K562 (cell line): ENCODE data around the gene FEN1. TPM values are rescaled to one million over a fixed set of nuclear protein-coding genes. Genes with fewer than 3 reads are reported as not detected.

ENCODE experiments used
- BRCA1 ChIP-seq, 2 experiments: fragments of 450-650 bp in 1 of 2; sonication (generic) in 1 of 2; formaldehyde crosslinking in 1 of 2; IDR thresholded peaks; 2 replicates each; pipeline versions ENCODE4 v1.5.0 to v1.6.1; 2017 to 2020; ENCODE audit warnings: mild to moderate bottlenecking in 1 of 2, missing genetic modification reagents in 1 of 2
- CREB3 ChIP-seq: fragments of 450-650 bp; conservative IDR thresholded peaks from 2 replicates; pipeline ENCODE4 v1.6.1; 2016; ENCODE audit warnings: missing genetic modification characterization, low read depth, mild to moderate bottlenecking, missing compliant biosample characterization, moderate library complexity
- DNMT1 ChIP-seq: fragments of 450-650 bp; IDR thresholded peaks from 2 replicates; pipeline ENCODE4 v1.6.1; 2016; ENCODE audit warnings: antibody characterized with exemption, mild to moderate bottlenecking
- HDAC1 ChIP-seq, 2 experiments: fragments of 450-650 bp; IDR thresholded peaks; 2 replicates each; pipeline ENCODE4 v1.6.1; 2016 to 2017; ENCODE audit warnings: inconsistent platforms in 1 of 2, mild to moderate bottlenecking in 1 of 2, moderate library complexity in 1 of 2
- HEY1 ChIP-seq: fragments of 250-450 bp; sonication (Bioruptor Pico); IDR thresholded peaks from 2 replicates; pipeline ENCODE4 v1.5.0; 2020; ENCODE audit warnings: mild to moderate bottlenecking, moderate library complexity, borderline replicate concordance
- IRF1 ChIP-seq: sonication (generic); formaldehyde crosslinking; IDR thresholded peaks from 2 replicates; pipeline ENCODE4 v1.8.0; 2022; ENCODE audit warnings: missing genetic modification reagents, mild to moderate bottlenecking, borderline replicate concordance
- LEF1 ChIP-seq: fragments of 450-650 bp; IDR thresholded peaks from 2 replicates; pipeline ENCODE4 v1.6.1; 2016; ENCODE audit warnings: mild to moderate bottlenecking
- MAX ChIP-seq: sonication (generic); formaldehyde crosslinking; IDR thresholded peaks from 2 replicates; pipeline ENCODE4 v1.9.0; 2022; ENCODE audit warnings: mild to moderate bottlenecking, missing genetic modification reagents
- MEF2D ChIP-seq: conservative IDR thresholded peaks from 2 replicates; pipeline ENCODE4 v1.6.1; 2016; ENCODE audit warnings: low read depth, missing genetic modification characterization, missing compliant biosample characterization
- MEIS2 ChIP-seq: fragments of 450-650 bp; IDR thresholded peaks from 2 replicates; pipeline ENCODE4 v1.6.1; 2014; ENCODE audit warnings: mild to moderate bottlenecking; ENCODE audit not compliant: partially characterized antibody
- NFE2 ChIP-seq: IDR thresholded peaks from 2 replicates; pipeline ENCODE4 v1.6.1; 2014; ENCODE audit warnings: antibody characterized with exemption, low read depth
- PREB ChIP-seq: sonication (generic); formaldehyde crosslinking; IDR thresholded peaks from 2 replicates; pipeline ENCODE4 v1.8.1; 2023; ENCODE audit warnings: mild to moderate bottlenecking, missing genetic modification reagents
- RAD51 ChIP-seq: fragments of 450-650 bp; IDR thresholded peaks from 2 replicates; pipeline ENCODE4 v1.7.1; 2016; ENCODE audit warnings: low read depth, mild to moderate bottlenecking, borderline replicate concordance
- RNF2 ChIP-seq: sonication (generic); IDR thresholded peaks from 2 replicates; pipeline ENCODE4 v1.6.1; 2016
- SMAD2 ChIP-seq: fragments of 150-350 bp; IDR thresholded peaks from 2 replicates; pipeline ENCODE4 v1.6.1; 2014; ENCODE audit warnings: low read depth, mild to moderate bottlenecking, low read length
- THRAP3 ChIP-seq: fragments of 450-650 bp; IDR thresholded peaks from 2 replicates; pipeline ENCODE4 v1.6.1; 2016; ENCODE audit warnings: mild to moderate bottlenecking, inconsistent platforms, borderline replicate concordance
- TRIM28 ChIP-seq: fragments of 450-650 bp; IDR thresholded peaks from 2 replicates; pipeline ENCODE4 v1.6.1; 2017
- ZBTB5 ChIP-seq: fragments of 450-650 bp; IDR thresholded peaks from 2 replicates; pipeline ENCODE4 v1.6.1; 2017; ENCODE audit warnings: antibody characterized with exemption
- ZBTB7A ChIP-seq: IDR thresholded peaks from 2 replicates; pipeline ENCODE4 v1.6.1; 2011; ENCODE audit warnings: low read depth, mild to moderate bottlenecking, low read length, moderate library complexity, borderline replicate concordance; ENCODE audit not compliant: control insufficient read depth
- ZNF263 ChIP-seq: sonication (generic); formaldehyde crosslinking; IDR thresholded peaks from 2 replicates; pipeline ENCODE4 v1.8.0; 2022; ENCODE audit warnings: mild to moderate bottlenecking, missing genetic modification reagents, borderline replicate concordance
- ZNF561 ChIP-seq: fragments of 450-650 bp; formaldehyde crosslinking; conservative IDR thresholded peaks from 2 replicates; pipeline ENCODE4 v1.4.0; 2020; ENCODE audit warnings: mild to moderate bottlenecking, moderate library complexity
- polyA plus RNA-seq, 8 experiments: library from polyadenylated mRNA; depleted of rRNA in 4 of 8; stranded (reverse) in 5 of 8; unstranded in 3 of 8; fragments of >200 nt; fragmentation: Nextera tagmentation in 2 of 8; fragmentation: Illumina TruSeq in 1 of 8; extraction: Ambion mirVana in 2 of 8; extraction: Trizol in 1 of 8; gene quantifications; 2 replicates each; pipeline versions ENCODE4 v1.2.1 to v1.2.3, GENCODE V29; 2011 to 2014; ENCODE audit warnings: inconsistent platforms in 1 of 8, missing spikeins in 1 of 8
- total RNA-seq, 7 experiments: library from RNA; depleted of rRNA in 6 of 7; stranded (reverse); fragments of >200 nt in 6 of 7; fragmentation: Illumina TruSeq in 2 of 7; extraction: Trizol in 2 of 7; gene quantifications; 2 replicates each; pipeline versions ENCODE4 v1.2.1 to v1.2.3, GENCODE V29; 2011 to 2021; ENCODE audit warnings: low replicate concordance in 1 of 7

FEN1 gene
- total and polyA plus RNA-seq, 9 of the 15 experiments (the other 6 are each of a cell fraction or from before 2014, with no cell fraction given), result 58.1 to 156 (median 137) TPM

GRCh38 chr11:61814958-61815789 lies 22.5 kb downstream of the FEN1 start (continued):
- TF ChIP-seq MEIS2 (peak; percentile 96), BRCA1 (IDR thresholded peaks at IDR 0.05) (no peak), BRCA1 (CRISPR knock-in tag; IDR thresholded peaks at IDR 0.05) (0 out of 2 replicates have a peak, but pooled peaks have one; percentile 77), ZBTB7A (peak; percentile 42; the same call in 1 of the 2 replicates), NFE2 (no peak), DNMT1 (no peak), ZNF561 (CRISPR knock-in tag) (no peak; the same call in 1 of the 2 replicates), CREB3 (tag) (peak; percentile 84; the same call in 1 of the 2 replicates), ZNF263 (CRISPR knock-in tag) (no peak), ZBTB5 (no peak), THRAP3 (0 out of 2 replicates have a peak, but pooled peaks have one; percentile 78), RNF2 (no peak), PREB (CRISPR knock-in tag) (no peak), HEY1 (CRISPR knock-in tag) (no peak), RAD51 (no peak), MAX (CRISPR knock-in tag) (peak; percentile 43; the same call in 1 of the 2 replicates), TRIM28 (no peak), SMAD2 (no peak), IRF1 (CRISPR knock-in tag) (no peak), HDAC1 (IDR thresholded peaks at IDR 0.05) (peak in 1 of 2 experiments; percentile 41; a peak in 1 of 4 replicates), MEF2D (tag) (no peak; the same call in 1 of the 2 replicates), LEF1 (no peak)
